ENCODE results near the gene PDE4D.

Gene PDE4D

GRCh38 chr5:59843511-59844213 lies 49.9 kb downstream of the PDE4D start:
- POLR2A ChIA-PET: no interaction called here
- CTCF ChIA-PET: no interaction called here
- no peak for DNase-seq (ENCODE audit: extremely low spot score)
- TF ChIP-seq FOXK2 (IDR thresholded peaks at IDR 0.05) (no peak), TARDBP (IDR thresholded peaks at IDR 0.05) (no peak), ZNF384 (IDR thresholded peaks at IDR 0.05) (no peak), CTBP1 (IDR thresholded peaks at IDR 0.05; ENCODE audit: borderline replicate concordance) (no peak), FOXA1 (IDR thresholded peaks at IDR 0.05) (no peak), ELF4 (IDR thresholded peaks at IDR 0.05) (no peak), ARNT (IDR thresholded peaks at IDR 0.05) (no peak), L3MBTL2 (conservative IDR thresholded peaks at IDR 0.05) (no peak), SUZ12 (IDR thresholded peaks at IDR 0.05) (no peak), SP1 (IDR thresholded peaks at IDR 0.05) (no peak), LEF1 (IDR thresholded peaks at IDR 0.05; ENCODE audit: borderline replicate concordance) (no peak), HDGF (IDR thresholded peaks at IDR 0.05; ENCODE audit: borderline replicate concordance) (no peak), NFRKB (IDR thresholded peaks at IDR 0.05) (no peak), FOXM1 (IDR thresholded peaks at IDR 0.05; ENCODE audit: borderline replicate concordance) (no peak), BHLHE40 (IDR thresholded peaks at IDR 0.05; ENCODE audit: borderline replicate concordance) (no peak)
- TF ChIP-seq, protein P1, sequence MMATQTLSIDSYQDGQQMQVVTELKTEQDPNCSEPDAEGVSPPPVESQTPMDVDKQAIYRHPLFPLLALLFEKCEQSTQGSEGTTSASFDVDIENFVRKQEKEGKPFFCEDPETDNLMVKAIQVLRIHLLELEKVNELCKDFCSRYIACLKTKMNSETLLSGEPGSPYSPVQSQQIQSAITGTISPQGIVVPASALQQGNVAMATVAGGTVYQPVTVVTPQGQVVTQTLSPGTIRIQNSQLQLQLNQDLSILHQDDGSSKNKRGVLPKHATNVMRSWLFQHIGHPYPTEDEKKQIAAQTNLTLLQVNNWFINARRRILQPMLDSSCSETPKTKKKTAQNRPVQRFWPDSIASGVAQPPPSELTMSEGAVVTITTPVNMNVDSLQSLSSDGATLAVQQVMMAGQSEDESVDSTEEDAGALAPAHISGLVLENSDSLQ (IDR thresholded peaks at IDR 0.05): no peak

DNA sequence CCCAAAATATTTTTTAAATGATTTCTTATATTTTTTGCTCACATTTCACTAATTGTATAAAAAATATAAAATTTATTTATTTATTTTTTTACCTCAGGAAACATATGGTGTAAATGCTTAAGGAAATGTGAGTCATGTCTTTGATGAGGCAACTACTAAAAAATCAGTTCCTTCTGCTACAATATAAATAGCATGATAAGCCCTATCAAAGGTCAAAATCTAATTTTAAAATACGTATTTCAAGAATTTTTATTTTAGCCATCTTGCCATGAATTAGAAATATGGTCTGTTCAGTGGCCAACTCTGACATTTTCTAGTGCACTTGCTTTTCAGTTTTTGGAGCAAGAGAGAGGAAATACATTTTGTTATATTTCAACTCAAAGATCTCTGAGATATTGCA lies 50.5 kb downstream of the PDE4D start:
- no peak for DNase-seq (ENCODE audit: extremely low spot score)
- ChIA-PET CTCF (no interaction called here), POLR2A (no interaction called here)
- TF ChIP-seq NFRKB (IDR thresholded peaks at IDR 0.05): no peak
- no peak for TF ChIP-seq BHLHE40 (IDR thresholded peaks at IDR 0.05; ENCODE audit: borderline replicate concordance)
- no peak for TF ChIP-seq SP1 (IDR thresholded peaks at IDR 0.05)
- no peak for TF ChIP-seq L3MBTL2 (conservative IDR thresholded peaks at IDR 0.05)
- no peak for TF ChIP-seq FOXM1 (IDR thresholded peaks at IDR 0.05; ENCODE audit: borderline replicate concordance)
- no peak for TF ChIP-seq ELF4 (IDR thresholded peaks at IDR 0.05)
- TF ChIP-seq HDGF (IDR thresholded peaks at IDR 0.05; ENCODE audit: borderline replicate concordance): no peak
- TF ChIP-seq, protein P1 (IDR thresholded peaks at IDR 0.05): no peak
- no peak for TF ChIP-seq LEF1 (IDR thresholded peaks at IDR 0.05; ENCODE audit: borderline replicate concordance)
- no peak for TF ChIP-seq TARDBP (IDR thresholded peaks at IDR 0.05)
- no peak for TF ChIP-seq FOXK2 (IDR thresholded peaks at IDR 0.05)
- TF ChIP-seq CTBP1 (IDR thresholded peaks at IDR 0.05; ENCODE audit: borderline replicate concordance): no peak
- no peak for TF ChIP-seq FOXA1 (IDR thresholded peaks at IDR 0.05)
- TF ChIP-seq ARNT (IDR thresholded peaks at IDR 0.05): no peak

DNA sequence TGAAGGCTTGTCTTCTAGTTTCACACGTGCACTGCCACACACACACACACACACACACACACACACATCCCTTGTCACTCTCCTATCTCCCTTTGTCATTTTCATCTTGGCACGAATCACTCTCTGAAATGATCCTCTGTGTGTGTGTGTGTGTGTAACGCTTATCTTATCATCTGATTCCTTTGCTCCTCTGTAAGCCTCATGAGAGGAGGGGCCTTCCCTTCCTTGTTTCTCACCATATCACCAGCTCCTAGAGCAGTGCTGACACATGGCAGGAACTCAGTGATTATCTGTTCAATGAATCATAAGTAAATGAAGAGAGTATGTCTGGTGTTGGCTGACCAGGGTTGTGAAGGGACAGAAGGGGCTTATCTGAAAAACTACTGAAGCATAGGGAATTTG lies 53.3 kb downstream of the PDE4D start:
- ChIA-PET POLR2A (no interaction called here), CTCF (interaction anchor here (0.7 kb wide), 1 partner anchor 447 kb away, joined by 3 read pairs; no protein-coding TSS in a partner anchor)
- TF ChIP-seq NFRKB (IDR thresholded peaks at IDR 0.05) (no peak), SUZ12 (IDR thresholded peaks at IDR 0.05) (no peak), ELF4 (IDR thresholded peaks at IDR 0.05) (no peak), L3MBTL2 (conservative IDR thresholded peaks at IDR 0.05) (no peak), TARDBP (IDR thresholded peaks at IDR 0.05) (no peak), HDGF (IDR thresholded peaks at IDR 0.05; ENCODE audit: borderline replicate concordance) (no peak), LEF1 (IDR thresholded peaks at IDR 0.05; ENCODE audit: borderline replicate concordance) (no peak), ARNT (IDR thresholded peaks at IDR 0.05) (no peak), FOXA1 (IDR thresholded peaks at IDR 0.05) (no peak), ZNF384 (IDR thresholded peaks at IDR 0.05) (no peak), FOXK2 (IDR thresholded peaks at IDR 0.05) (no peak)
- TF ChIP-seq, protein P1 (IDR thresholded peaks at IDR 0.05): no peak
- no peak for DNase-seq (ENCODE audit: extremely low spot score)

DNA sequence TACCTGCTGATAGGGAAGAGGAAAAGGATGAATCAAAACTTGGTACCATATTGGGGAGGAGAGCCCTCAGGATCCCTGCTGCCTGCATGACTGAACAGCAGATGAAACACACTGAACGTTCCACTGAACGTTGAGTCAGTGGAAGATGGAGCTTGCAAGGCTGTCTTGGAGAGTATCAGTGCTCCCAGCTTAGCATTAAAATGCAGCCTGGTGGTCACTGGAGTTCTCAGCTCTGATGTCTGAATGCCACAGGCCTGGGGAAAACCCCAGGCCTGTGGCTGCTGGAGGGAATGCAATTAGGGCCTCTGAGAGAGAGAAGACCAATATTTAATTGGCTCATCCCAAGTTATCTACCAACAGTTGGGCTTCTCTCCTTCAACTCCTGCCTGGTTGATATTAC lies 54.5 kb downstream of the PDE4D start:
- TF ChIP-seq L3MBTL2 (conservative IDR thresholded peaks at IDR 0.05) (no peak), ELF4 (IDR thresholded peaks at IDR 0.05) (no peak)
- ChIA-PET CTCF (no interaction called here), POLR2A (no interaction called here)
- no peak for DNase-seq (ENCODE audit: extremely low spot score)

DNA sequence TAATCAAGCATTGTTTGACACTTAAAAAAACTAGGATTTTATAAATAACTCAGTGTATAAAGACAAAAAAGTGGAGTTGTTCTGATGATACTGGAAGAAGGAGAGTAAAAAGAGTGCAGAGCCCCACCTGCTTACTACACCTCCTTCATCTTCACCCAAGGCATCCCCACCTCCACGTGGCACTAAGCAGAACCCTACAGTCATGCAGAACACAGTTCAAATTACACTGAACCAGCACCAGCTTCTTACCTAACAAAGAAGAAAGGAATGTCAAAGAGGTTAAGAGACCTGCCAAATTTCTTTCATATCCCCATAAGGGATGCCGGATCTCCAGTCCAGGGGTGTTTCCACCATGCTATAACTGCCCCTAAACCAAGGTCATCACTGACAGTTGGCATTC lies 55.5 kb downstream of the PDE4D start:
- TF ChIP-seq ZNF384 (IDR thresholded peaks at IDR 0.05) (no peak), FOXK2 (IDR thresholded peaks at IDR 0.05) (no peak), L3MBTL2 (conservative IDR thresholded peaks at IDR 0.05) (no peak), ELF4 (IDR thresholded peaks at IDR 0.05) (no peak), HDGF (IDR thresholded peaks at IDR 0.05; ENCODE audit: borderline replicate concordance) (no peak), CTBP1 (IDR thresholded peaks at IDR 0.05; ENCODE audit: borderline replicate concordance) (no peak), BHLHE40 (IDR thresholded peaks at IDR 0.05; ENCODE audit: borderline replicate concordance) (no peak), LEF1 (IDR thresholded peaks at IDR 0.05; ENCODE audit: borderline replicate concordance) (no peak), SP1 (IDR thresholded peaks at IDR 0.05) (no peak)
- TF ChIP-seq, protein P1 (IDR thresholded peaks at IDR 0.05): no peak
- ChIA-PET POLR2A (no interaction called here), CTCF (no interaction called here)
- no peak for DNase-seq (ENCODE audit: extremely low spot score)

GRCh38 chr5:59837071-59837470 lies 56.5 kb downstream of the PDE4D start:
- TF ChIP-seq L3MBTL2 (conservative IDR thresholded peaks at IDR 0.05): no peak
- TF ChIP-seq ARNT (IDR thresholded peaks at IDR 0.05): no peak
- TF ChIP-seq NFRKB (IDR thresholded peaks at IDR 0.05): no peak
- TF ChIP-seq LEF1 (IDR thresholded peaks at IDR 0.05; ENCODE audit: borderline replicate concordance): no peak
- TF ChIP-seq CTBP1 (IDR thresholded peaks at IDR 0.05; ENCODE audit: borderline replicate concordance): no peak
- TF ChIP-seq FOXM1 (IDR thresholded peaks at IDR 0.05; ENCODE audit: borderline replicate concordance): no peak
- TF ChIP-seq, protein P1 (IDR thresholded peaks at IDR 0.05): no peak
- no peak for TF ChIP-seq BHLHE40 (IDR thresholded peaks at IDR 0.05; ENCODE audit: borderline replicate concordance)
- TF ChIP-seq TARDBP (IDR thresholded peaks at IDR 0.05): no peak
- POLR2A ChIA-PET: no interaction called here
- DNase-seq (ENCODE audit: extremely low spot score): no peak
- CTCF ChIA-PET: no interaction called here

All from HEK293T (cell line).